GM21381 (cell line): Measurements from ENCODE around the gene NRDE2.
"Not testable (repeated sequence)": the region's sequence is repeated elsewhere in the genome, so short reads cannot be mapped to it uniquely, and the experiment has no call there.

ENCODE experiments used
- ATAC-seq: cut with Tn5 transposase; IDR thresholded peaks from one replicate; pipeline ENCODE4 v1.9.1; 2021; ENCODE audit warnings: mild to moderate bottlenecking, moderate library complexity; ENCODE audit not compliant: unreplicated experiment

Gene NRDE2

GRCh38 chr14:90344331-90345238 is 12.8 kb upstream of the NRDE2 start:
- ATAC-seq, result no peak

- no peak for ATAC-seq
Measured at GRCh38 chr14:90342327-90342726, 10.6 kb upstream of the NRDE2 start.

GRCh38 chr14:90341784-90342183 is 10.0 kb upstream of the NRDE2 start:
- no peak for ATAC-seq

GRCh38 chr14:90341232-90341631 is 9.5 kb upstream of the NRDE2 start:
- not testable (repeated sequence) for ATAC-seq

- no peak for ATAC-seq
Measured at GRCh38 chr14:90336985-90337384, 5.2 kb upstream of the NRDE2 start.

GRCh38 chr14:90336401-90336800 is 4.7 kb upstream of the NRDE2 start:
- no peak for ATAC-seq

- ATAC-seq, result no peak
Measured at GRCh38 chr14:90332271-90332584, 487 bp upstream of the NRDE2 start.

- ATAC-seq, result no peak
Measured at GRCh38 chr14:90330203-90331196, 1.2 kb downstream of the NRDE2 start.

- no peak for ATAC-seq
Measured at GRCh38 chr14:90321891-90322290, 9.8 kb downstream of the NRDE2 start.

GRCh38 chr14:90319634-90320541 is 11.9 kb downstream of the NRDE2 start:
- ATAC-seq, result no peak

- ATAC-seq, result no peak
Measured at GRCh38 chr14:90319173-90319572, 12.6 kb downstream of the NRDE2 start.

GRCh38 chr14:90318016-90318415 is 13.7 kb downstream of the NRDE2 start:
- no peak for ATAC-seq

GRCh38 chr14:90317286-90317685 is 14.5 kb downstream of the NRDE2 start:
- ATAC-seq, result no peak

- ATAC-seq, result no peak
Measured at GRCh38 chr14:90308561-90308960, 23.2 kb downstream of the NRDE2 start.

GRCh38 chr14:90305176-90305601 is 26.6 kb downstream of the NRDE2 start:
- no peak for ATAC-seq

- no peak for ATAC-seq
Measured at GRCh38 chr14:90304502-90304901, 27.2 kb downstream of the NRDE2 start.

- ATAC-seq, result no peak
Measured at GRCh38 chr14:90303473-90303872, 28.3 kb downstream of the NRDE2 start.

- no peak for ATAC-seq
Measured at GRCh38 chr14:90302529-90303303, 29.0 kb downstream of the NRDE2 start.

GRCh38 chr14:90301668-90302090 is 30.1 kb downstream of the NRDE2 start:
- ATAC-seq, result no peak

- no peak for ATAC-seq
Measured at GRCh38 chr14:90301122-90301521, 30.6 kb downstream of the NRDE2 start.
